GM18508 (cell line): ENCODE data around the gene DPH6.
"Not testable (repeated sequence)": the region's sequence is repeated elsewhere in the genome, so short reads cannot be mapped to it uniquely, and the experiment has no call there.

Source experiments
- ATAC-seq: cut with Tn5 transposase; IDR thresholded peaks from one replicate; pipeline ENCODE4 v1.9.1; 2021; ENCODE audit warnings: moderate number of reproducible peaks; ENCODE audit not compliant: insufficient read depth, unreplicated experiment

DPH6 gene

GRCh38 chr15:35376707-35377106, 169.3 kb downstream of the DPH6 start:
- no peak for ATAC-seq

- no peak for ATAC-seq
These were observed 171.3 kb downstream of the DPH6 start for GRCh38 chr15:35374661-35375060.

GRCh38 chr15:35362195-35362829, 183.7 kb downstream of the DPH6 start:
- no peak for ATAC-seq

- ATAC-seq, result no peak
These were observed 187.1 kb downstream of the DPH6 start for GRCh38 chr15:35358824-35359223.

- no peak for ATAC-seq
These were observed 194.9 kb downstream of the DPH6 start for GRCh38 chr15:35351059-35351458.

- no peak for ATAC-seq
These were observed 196.0 kb downstream of the DPH6 start for GRCh38 chr15:35349916-35350315.

GRCh38 chr15:35330916-35331315, 215.0 kb downstream of the DPH6 start:
- no peak for ATAC-seq

GRCh38 chr15:35330048-35330695, 215.8 kb downstream of the DPH6 start:
- ATAC-seq, result no peak

DNA sequence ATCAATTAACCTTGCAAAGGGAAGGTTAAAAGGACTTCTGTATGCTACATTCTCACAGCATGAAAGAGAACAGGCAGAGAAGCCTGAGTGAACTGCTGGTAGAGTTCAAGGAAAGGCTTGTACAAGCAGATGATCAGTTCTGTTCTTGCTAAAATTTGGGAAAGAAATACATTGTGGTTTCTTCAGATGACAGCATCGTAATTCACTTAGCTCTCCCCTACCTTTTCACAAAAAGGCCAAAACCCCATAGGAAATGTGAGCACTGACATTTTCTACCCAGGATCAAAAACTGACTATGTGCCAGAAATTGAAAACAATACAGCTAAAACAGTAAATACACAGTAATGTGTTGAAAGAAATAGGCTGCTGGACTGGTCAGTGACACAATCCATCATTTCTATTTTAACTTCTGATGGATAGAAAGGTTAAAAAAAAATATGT, 216.4 kb downstream of the DPH6 start:
- ATAC-seq, result no peak

DNA sequence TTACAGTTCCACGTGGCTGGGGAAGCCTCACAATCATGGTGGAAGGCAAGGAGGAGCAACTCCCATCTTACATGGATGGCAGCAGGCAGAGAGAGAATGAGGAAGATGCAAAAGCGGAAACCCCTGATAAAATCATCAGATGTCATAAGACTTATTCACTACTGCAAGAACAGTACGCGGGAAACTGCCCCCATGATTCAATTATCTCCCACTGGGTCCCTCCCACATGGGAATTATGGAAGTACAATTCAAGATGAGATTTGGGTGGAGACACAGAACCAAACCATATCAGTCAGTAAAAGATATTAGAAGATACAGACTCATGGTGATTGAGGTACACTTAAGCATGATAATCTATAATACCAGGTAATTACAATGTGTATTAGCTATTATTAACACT, 217.1 kb downstream of the DPH6 start:
- not testable (repeated sequence) for ATAC-seq

GRCh38 chr15:35327789-35328188, 218.2 kb downstream of the DPH6 start:
- no peak for ATAC-seq

DNA sequence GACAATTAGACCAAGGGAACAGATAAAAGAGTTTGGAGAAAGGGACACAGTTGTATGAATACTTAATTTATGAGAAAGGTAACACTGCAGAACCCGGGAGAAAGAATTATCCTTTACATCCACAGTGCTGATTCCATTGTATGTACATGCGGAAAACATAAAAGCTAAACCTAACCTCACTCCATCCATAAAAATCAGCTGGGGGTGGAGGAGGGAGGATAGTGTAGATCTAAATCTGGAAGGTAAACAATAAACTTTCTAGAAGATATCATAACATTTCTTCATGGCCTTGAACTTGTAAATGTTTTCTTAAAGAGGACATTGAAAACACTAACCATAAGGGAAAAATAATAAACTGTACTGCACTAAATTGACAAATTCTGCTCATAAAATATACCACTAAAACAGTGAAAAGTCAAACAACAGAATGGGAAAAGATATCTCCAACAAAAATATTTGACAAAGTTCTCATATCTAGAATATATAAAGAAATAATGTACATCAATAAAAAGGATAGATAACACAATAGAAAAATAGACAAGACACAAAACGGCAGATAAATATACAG, 220.5 kb downstream of the DPH6 start:
- no peak for ATAC-seq

- ATAC-seq, result no peak
These were observed 222.8 kb downstream of the DPH6 start for GRCh38 chr15:35323141-35323540.

DNA sequence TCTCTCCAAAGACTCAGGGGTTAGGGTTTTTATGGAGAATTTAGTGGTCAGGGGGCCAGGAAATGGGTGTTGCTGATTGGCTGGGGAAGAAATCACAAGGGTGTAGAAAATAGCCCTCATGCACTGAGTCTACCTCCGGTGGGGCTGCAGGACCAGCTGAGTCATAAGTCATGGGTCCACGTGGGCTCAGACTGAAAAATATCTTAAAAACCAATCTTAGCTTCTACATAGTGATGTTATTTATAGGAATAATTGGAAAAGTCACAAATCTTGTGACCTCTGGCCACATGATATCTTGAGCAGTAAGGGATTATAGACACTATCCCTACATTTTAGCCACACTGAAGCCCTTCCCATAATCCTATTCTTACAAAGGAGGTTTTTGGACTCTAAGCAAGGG, 224.0 kb downstream of the DPH6 start:
- no peak for ATAC-seq

GRCh38 chr15:35320911-35321310, 225.1 kb downstream of the DPH6 start:
- no peak for ATAC-seq
